Coronary artery (tissue), 2 donors: ENCODE results near the gene KIF5C.

ENCODE experiments used
- DNase-seq: peaks from one replicate; pipeline ENCODE4 v3.0.0-alpha.2; 2017; ENCODE audit warnings: low spot score
- H3K27ac ChIP-seq, 2 donors: fragments of 200-600 bp; sonication (generic); one replicate each; pipeline ENCODE4 v1.5.1; 2016 to 2019
- H3K4me3 ChIP-seq: fragments of 200-600 bp; sonication (generic); 2 replicates; pipeline ENCODE4 v1.5.1; 2016; ENCODE audit warnings: mild to moderate bottlenecking, moderate library complexity
- CTCF ChIP-seq: fragments of 200-600 bp; sonication (generic); IDR thresholded peaks from one replicate; pipeline ENCODE4 v1.5.1; 2019; ENCODE audit warnings: antibody characterized with exemption

Gene KIF5C

GRCh38 chr2:148874868-148875341 lies at the start of gene KIF5C:
TSS of gene KIF5C (plus strand) at chr2:148875227. CDS start at chr2:148875618, 391 bp downstream.
- DNase-seq = no peak
- TF ChIP-seq CTCF = no peak
- H3K4me3 ChIP-seq = peak within 1 kb of the TSS; percentile 79
- H3K27ac ChIP-seq = no peak within 1 kb of the TSS

- no peak for TF ChIP-seq CTCF
- Histone ChIP-seq H3K4me3 (no peak overlapping the region), H3K27ac (no peak overlapping the region)
- DNase-seq = no peak
Observed at GRCh38 chr2:148826791-148827190, 48.2 kb upstream of the KIF5C start.

GRCh38 chr2:148828941-148829340 lies 46.1 kb upstream of the KIF5C start:
- H3K4me3 ChIP-seq = no peak overlapping the region
- no peak for TF ChIP-seq CTCF
- no peak overlapping the region for H3K27ac ChIP-seq
- no peak for DNase-seq

- no peak for DNase-seq
- H3K27ac ChIP-seq = no peak overlapping the region
- no peak overlapping the region for H3K4me3 ChIP-seq
- no peak for TF ChIP-seq CTCF
Observed at GRCh38 chr2:148829618-148830017, 45.4 kb upstream of the KIF5C start.

GRCh38 chr2:148832637-148833036 lies 42.4 kb upstream of the KIF5C start:
- TF ChIP-seq CTCF = no peak

GRCh38 chr2:148842050-148842449 lies 33.0 kb upstream of the KIF5C start:
- no peak for DNase-seq
- TF ChIP-seq CTCF = no peak
- H3K27ac ChIP-seq = no peak overlapping the region
- no peak overlapping the region for H3K4me3 ChIP-seq

More at GRCh38 chr2:148832637-148833036, 42.4 kb upstream of the KIF5C start:
- no peak for DNase-seq
- Histone ChIP-seq H3K4me3 (no peak overlapping the region), H3K27ac (no peak overlapping the region)

GRCh38 chr2:148848146-148848545 lies 26.9 kb upstream of the KIF5C start:
- DNase-seq = no peak
- no peak overlapping the region for H3K27ac ChIP-seq
- H3K4me3 ChIP-seq = no peak overlapping the region
- TF ChIP-seq CTCF = no peak
